ENCODE data around the gene NOPCHAP1. TPM values are rescaled to one million over a fixed set of nuclear protein-coding genes. Genes with fewer than 3 reads are reported as not detected.

NOPCHAP1 gene
- total RNA-seq, 3 donors from 2014 or later (not counting 1 experiment from before 2014, with no cell fraction given), result 8.0 to 9.5 (median 8.6) TPM

- H3K4me3 Mint-ChIP-seq, result no peak overlapping the region
- Histone ChIP-seq H3K4me1 (ENCODE audit: control insufficient read depth, insufficient read depth, low read length) (no peaks in the 10 kb centered on the region), H3K27me3 (ENCODE audit: control insufficient read depth, insufficient read depth, low read length) (peaks cover 7% of the 10 kb centered on the region), H3K36me3 (ENCODE audit: control insufficient read depth, insufficient read depth, low read length) (no peaks in the 10 kb centered on the region), H3K9me3 (ENCODE audit: control insufficient read depth, insufficient read depth, low read length) (no peaks in the 10 kb centered on the region), H3K27ac (ENCODE audit: low read length) (no peak overlapping the region), H3K4me3 (ENCODE audit: low read length) (no peak overlapping the region)
- ATAC-seq (no peak), DNase-seq (no peak)
- H3K36me3 Mint-ChIP-seq, result no peaks in the 10 kb centered on the region
- no peak for TF ChIP-seq CTCF (IDR thresholded peaks at IDR 0.05)
- intact Hi-C loops (cut with micrococcal nuclease), result no loop called here
- WGBS (ENCODE audit: insufficient coverage), result 100% methylated on average over 1 of the region's 4 CpGs
- no peaks in the 10 kb centered on the region for H3K4me1 Mint-ChIP-seq
- H3K27ac Mint-ChIP-seq, result no peak overlapping the region
- peaks cover 14 to 41% of the 10 kb centered on the region in 2 donors for H3K27me3 Mint-ChIP-seq (ENCODE audit: low read depth in 2 of 2)
- no peaks in the 10 kb centered on the region for H3K9me3 Mint-ChIP-seq
These were observed 19.4 kb upstream of the NOPCHAP1 start for GRCh38 chr12:104966677-104967076.

GRCh38 chr12:104969343-104969742 lies 16.8 kb upstream of the NOPCHAP1 start:
- no peaks in the 10 kb centered on the region for H3K4me1 ChIP-seq (ENCODE audit: control insufficient read depth, insufficient read depth, low read length)
- H3K27me3 ChIP-seq (ENCODE audit: control insufficient read depth, insufficient read depth, low read length), result no peaks in the 10 kb centered on the region
- no peaks in the 10 kb centered on the region for H3K4me1 Mint-ChIP-seq
- no peaks in the 10 kb centered on the region for H3K36me3 Mint-ChIP-seq
- H3K9me3 Mint-ChIP-seq, result no peaks in the 10 kb centered on the region
- intact Hi-C loops (cut with micrococcal nuclease), result no loop called here
- H3K36me3 ChIP-seq (ENCODE audit: control insufficient read depth, insufficient read depth, low read length), result no peaks in the 10 kb centered on the region
- no peak overlapping the region for H3K4me3 ChIP-seq (ENCODE audit: low read length)
- H3K27ac ChIP-seq (ENCODE audit: low read length), result no peak overlapping the region
- WGBS (ENCODE audit: insufficient coverage), result 87% methylated on average over 3 of the region's 3 CpGs
- H3K27ac Mint-ChIP-seq, result no peak overlapping the region
- H3K4me3 Mint-ChIP-seq, result no peak overlapping the region
- TF ChIP-seq CTCF (IDR thresholded peaks at IDR 0.05), result no peak
- no peaks in the 10 kb centered on the region for H3K9me3 ChIP-seq (ENCODE audit: control insufficient read depth, insufficient read depth, low read length)
- H3K27me3 Mint-ChIP-seq (ENCODE audit: low read depth in 2 of 2), result peaks cover 2 to 20% of the 10 kb centered on the region in 2 donors
- no peak for DNase-seq
- ATAC-seq, result no peak

GRCh38 chr12:104971306-104971705 lies 14.8 kb upstream of the NOPCHAP1 start:
- Mint-ChIP-seq H3K27me3 (ENCODE audit: low read depth in 2 of 2) (peaks cover under 1 to 3% of the 10 kb centered on the region in 2 donors), H3K4me3 (no peak overlapping the region), H3K36me3 (no peaks in the 10 kb centered on the region), H3K9me3 (no peaks in the 10 kb centered on the region), H3K27ac (no peak overlapping the region), H3K4me1 (no peaks in the 10 kb centered on the region)
- WGBS (ENCODE audit: insufficient coverage), result 87% methylated on average over 5 of the region's 5 CpGs
- no peak overlapping the region for H3K4me3 ChIP-seq (ENCODE audit: low read length)
- H3K36me3 ChIP-seq (ENCODE audit: control insufficient read depth, insufficient read depth, low read length), result no peaks in the 10 kb centered on the region
- no peaks in the 10 kb centered on the region for H3K9me3 ChIP-seq (ENCODE audit: control insufficient read depth, insufficient read depth, low read length)
- no peaks in the 10 kb centered on the region for H3K27me3 ChIP-seq (ENCODE audit: control insufficient read depth, insufficient read depth, low read length)
- no peaks in the 10 kb centered on the region for H3K4me1 ChIP-seq (ENCODE audit: control insufficient read depth, insufficient read depth, low read length)
- no peak for DNase-seq
- TF ChIP-seq CTCF (IDR thresholded peaks at IDR 0.05), result no peak
- ATAC-seq, result no peak
- intact Hi-C loops (cut with micrococcal nuclease), result no loop called here
- H3K27ac ChIP-seq (ENCODE audit: low read length), result no peak overlapping the region

- Mint-ChIP-seq H3K27me3 (ENCODE audit: low read depth in 2 of 2) (no peaks in the 10 kb centered on the region), H3K9me3 (no peaks in the 10 kb centered on the region), H3K36me3 (no peaks in the 10 kb centered on the region), H3K4me3 (no peak overlapping the region), H3K27ac (no peak overlapping the region), H3K4me1 (no peaks in the 10 kb centered on the region)
- H3K4me3 ChIP-seq (ENCODE audit: low read length), result no peak overlapping the region
- no peak overlapping the region for H3K27ac ChIP-seq (ENCODE audit: low read length)
- DNase-seq (no peak), ATAC-seq (no peak)
- H3K9me3 ChIP-seq (ENCODE audit: control insufficient read depth, insufficient read depth, low read length), result no peaks in the 10 kb centered on the region
- 96% methylated on average over 4 of the region's 5 CpGs for WGBS (ENCODE audit: insufficient coverage)
- TF ChIP-seq CTCF (IDR thresholded peaks at IDR 0.05), result no peak
- intact Hi-C loops (cut with micrococcal nuclease), result no loop called here
- H3K4me1 ChIP-seq (ENCODE audit: control insufficient read depth, insufficient read depth, low read length), result peaks cover 4% of the 10 kb centered on the region
- no peaks in the 10 kb centered on the region for H3K36me3 ChIP-seq (ENCODE audit: control insufficient read depth, insufficient read depth, low read length)
- H3K27me3 ChIP-seq (ENCODE audit: control insufficient read depth, insufficient read depth, low read length), result no peaks in the 10 kb centered on the region
These were observed 12.9 kb upstream of the NOPCHAP1 start for GRCh38 chr12:104973250-104973649.

Data from natural killer cell (primary cell).